Stimulated activated CD8-positive, alpha-beta memory T cell treated with anti-CD3 and anti-CD28 coated beads, Interleukin-15, amount 100 ng/mL, for 48 hours (primary cell): ENCODE measurements around the gene MYBL2.

Experiments
- DNase-seq, 2 donors: peaks; one replicate each; pipeline ENCODE4 v3.0.0-alpha.2; 2020; ENCODE audit warnings: low read depth in 2 of 2

Gene MYBL2

GRCh38 chr20:43682446-43682845 lies 15.5 kb downstream of the MYBL2 start:
- DNase-seq = no peak

GRCh38 chr20:43686820-43687219 lies 19.9 kb downstream of the MYBL2 start:
- no peak for DNase-seq

- no peak for DNase-seq
Measured at GRCh38 chr20:43689165-43689564, 22.3 kb downstream of the MYBL2 start.

GRCh38 chr20:43690943-43691598 lies 24.2 kb downstream of the MYBL2 start:
- no peak for DNase-seq

- peak; percentile 16 to 40 for DNase-seq
Measured at GRCh38 chr20:43691928-43692524, 25.1 kb downstream of the MYBL2 start.

- no peak for DNase-seq
Measured at GRCh38 chr20:43694763-43695162, 27.8 kb downstream of the MYBL2 start.

- DNase-seq = no peak
Measured at GRCh38 chr20:43695571-43695970, 28.7 kb downstream of the MYBL2 start.

GRCh38 chr20:43699941-43700565 lies 33.1 kb downstream of the MYBL2 start:
- no peak for DNase-seq

GRCh38 chr20:43700627-43701026 lies 33.7 kb downstream of the MYBL2 start:
- DNase-seq = no peak

- DNase-seq = no peak
Measured at GRCh38 chr20:43702502-43702901, 35.6 kb downstream of the MYBL2 start.

- DNase-seq = no peak
Measured at GRCh38 chr20:43710370-43711044, 43.6 kb downstream of the MYBL2 start.

- DNase-seq = no peak
Measured at GRCh38 chr20:43711098-43711654, 44.3 kb downstream of the MYBL2 start.

GRCh38 chr20:43715044-43715443 lies 48.1 kb downstream of the MYBL2 start:
- DNase-seq = no peak

- DNase-seq = no peak
Measured at GRCh38 chr20:43715511-43715910, 48.6 kb downstream of the MYBL2 start.

GRCh38 chr20:43716123-43716522 lies 49.2 kb downstream of the MYBL2 start:
- DNase-seq = no peak

GRCh38 chr20:43716757-43717615 lies 50.1 kb downstream of the MYBL2 start:
- DNase-seq = no peak

- DNase-seq = no peak
Measured at GRCh38 chr20:43717616-43717995, 50.7 kb downstream of the MYBL2 start.

- no peak for DNase-seq
Measured at GRCh38 chr20:43720007-43720406, 53.1 kb downstream of the MYBL2 start.

- no peak for DNase-seq
Measured at GRCh38 chr20:43721097-43721428, 54.1 kb downstream of the MYBL2 start.

GRCh38 chr20:43721429-43722152 lies 54.7 kb downstream of the MYBL2 start:
- no peak for DNase-seq

GRCh38 chr20:43722153-43722505 lies 55.2 kb downstream of the MYBL2 start:
- peak in 1 of 2 donors; percentile 15 for DNase-seq
